HG02884 (cell line): ENCODE measurements around the gene WNT7B.

Experiments used
- ATAC-seq: cut with Tn5 transposase; IDR thresholded peaks from one replicate; pipeline ENCODE4 v1.9.1; 2021; ENCODE audit warnings: mild to moderate bottlenecking, moderate library complexity; ENCODE audit not compliant: unreplicated experiment

The WNT7B gene

GRCh38 chr22:45933506-45934167 is 43.3 kb downstream of the WNT7B start:
- ATAC-seq: no peak

GRCh38 chr22:45932071-45932470 is 44.9 kb downstream of the WNT7B start:
- ATAC-seq: no peak

DNA sequence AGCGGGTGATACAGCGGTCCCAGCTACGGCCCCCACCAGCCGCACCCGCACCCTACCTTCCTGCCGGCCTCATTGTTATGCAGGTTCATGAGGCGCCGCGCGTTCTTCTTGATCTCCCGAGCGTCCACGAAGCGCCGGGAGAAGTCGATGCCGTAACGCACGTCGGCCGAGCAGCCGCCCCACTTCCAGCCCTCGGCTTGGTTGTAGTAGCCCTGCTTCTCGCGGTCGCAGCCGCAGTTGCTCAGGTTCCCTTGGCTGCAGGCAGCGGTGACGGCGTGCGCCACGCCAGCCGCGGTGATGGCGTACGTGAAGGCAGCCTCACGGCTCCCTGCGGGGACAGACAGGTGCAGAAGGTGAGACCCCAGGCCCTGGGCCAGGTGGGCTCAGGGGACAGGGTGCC is 45.9 kb downstream of the WNT7B start:
- no peak for ATAC-seq

GRCh38 chr22:45930324-45930723 is 46.6 kb downstream of the WNT7B start:
- no peak for ATAC-seq

- no peak for ATAC-seq
Observed at GRCh38 chr22:45929649-45930048, 47.3 kb downstream of the WNT7B start.

GRCh38 chr22:45928726-45929368 is 48.1 kb downstream of the WNT7B start:
- ATAC-seq: no peak

- no peak for ATAC-seq
Observed at GRCh38 chr22:45927059-45927458, 49.9 kb downstream of the WNT7B start.

- no peak for ATAC-seq
Observed at GRCh38 chr22:45926433-45926832, 50.5 kb downstream of the WNT7B start.

DNA sequence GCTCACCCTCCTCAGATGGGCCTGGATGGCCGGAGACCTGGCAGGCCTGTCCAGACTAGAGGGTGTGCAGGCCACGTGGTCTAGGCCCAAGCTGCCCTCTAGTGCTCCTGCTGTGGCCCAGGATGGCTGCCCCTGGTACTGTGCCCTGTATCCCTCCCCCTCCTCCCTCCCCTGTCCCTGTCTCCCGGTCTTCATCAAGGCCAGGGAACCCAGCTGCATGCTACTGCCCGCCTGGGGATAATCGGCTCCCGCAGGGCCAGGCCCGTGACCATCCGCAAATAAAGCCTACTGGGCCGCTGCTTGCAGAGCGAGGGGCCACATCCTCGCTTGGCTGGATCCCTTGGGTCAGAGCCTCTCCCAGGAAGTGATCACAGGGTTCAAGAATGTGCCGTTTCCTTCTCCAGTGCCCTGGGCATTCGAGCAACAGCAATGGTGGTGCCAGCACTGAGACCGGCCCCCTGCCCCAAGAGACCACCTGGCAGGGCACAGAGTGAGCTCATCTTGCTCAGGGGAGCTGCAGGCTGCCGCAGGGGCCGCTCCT is 51.1 kb downstream of the WNT7B start:
- ATAC-seq: no peak

GRCh38 chr22:45923835-45924234 is 53.1 kb downstream of the WNT7B start:
- no peak for ATAC-seq

- ATAC-seq: no peak
Observed at GRCh38 chr22:45923212-45923611, 53.8 kb downstream of the WNT7B start.

DNA sequence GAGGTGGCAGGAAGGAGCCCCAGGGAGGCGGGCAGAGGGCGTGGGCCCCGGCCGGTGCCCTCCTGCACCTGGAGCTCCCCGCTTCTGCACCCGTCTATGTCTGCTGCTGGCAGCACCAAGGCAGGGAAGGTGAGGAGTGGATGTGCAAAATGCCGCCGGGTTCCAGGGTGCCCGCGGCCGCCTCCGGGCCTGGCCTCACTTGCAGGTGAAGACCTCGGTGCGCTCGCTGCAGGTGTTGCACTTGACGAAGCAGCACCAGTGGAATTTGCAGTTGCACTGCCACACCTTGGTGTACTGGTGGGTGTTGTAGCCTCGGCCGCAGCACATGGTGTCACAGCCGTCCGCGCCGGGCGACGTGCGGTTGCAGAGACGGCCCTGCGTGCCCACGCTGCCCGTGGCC is 54.3 kb downstream of the WNT7B start:
- no peak for ATAC-seq

GRCh38 chr22:45922256-45922655 is 54.7 kb downstream of the WNT7B start:
- ATAC-seq: no peak

- ATAC-seq: no peak
Observed at GRCh38 chr22:45919504-45920286, 57.3 kb downstream of the WNT7B start.

GRCh38 chr22:45918459-45919370 is 58.2 kb downstream of the WNT7B start:
- ATAC-seq: no peak

- ATAC-seq: no peak
Observed at GRCh38 chr22:45917700-45918458, 59.1 kb downstream of the WNT7B start.

- no peak for ATAC-seq
Observed at GRCh38 chr22:45917146-45917545, 59.8 kb downstream of the WNT7B start.

DNA sequence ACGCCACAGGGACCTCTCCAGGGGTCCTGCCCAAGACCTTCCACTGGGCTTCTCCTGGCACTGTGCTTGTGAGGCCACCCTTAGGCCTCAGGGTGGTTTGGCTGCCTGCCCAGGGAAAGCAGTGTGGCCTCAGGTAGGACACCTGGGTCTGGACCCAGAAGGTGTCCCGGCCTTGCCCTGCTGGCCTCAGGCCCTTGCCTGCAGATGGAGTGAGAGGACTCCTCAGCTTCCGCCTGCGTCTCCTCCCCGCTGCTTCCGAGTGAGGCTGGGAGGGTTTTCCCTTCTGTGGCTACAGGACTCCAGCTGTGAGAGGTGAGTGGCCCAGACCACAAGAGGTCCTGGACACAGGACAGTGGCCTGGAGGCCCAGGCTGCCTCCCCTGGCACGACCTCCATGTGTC is 60.4 kb downstream of the WNT7B start:
- no peak for ATAC-seq

DNA sequence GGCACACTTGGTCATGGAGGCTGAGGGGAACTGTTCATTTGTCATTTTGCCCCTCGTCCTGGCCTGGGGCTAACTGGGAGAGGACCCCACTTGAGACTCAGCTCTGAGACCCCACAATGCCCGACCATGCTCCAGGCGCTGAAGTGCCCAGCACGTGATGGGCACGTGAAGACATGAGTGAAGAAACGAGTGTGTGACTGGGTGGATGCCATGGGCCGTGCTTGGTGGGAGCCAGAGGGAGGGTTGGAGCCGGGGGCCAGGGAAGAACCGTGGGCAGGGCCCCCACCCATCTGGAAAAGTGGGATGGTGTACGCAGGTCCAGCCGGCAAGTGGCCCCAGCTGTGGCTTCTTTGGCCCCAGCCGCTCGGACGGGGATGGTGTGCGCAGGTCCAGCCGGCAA is 61.1 kb downstream of the WNT7B start:
- ATAC-seq: no peak

- ATAC-seq: no peak
Observed at GRCh38 chr22:45915151-45915550, 61.8 kb downstream of the WNT7B start.
